ENCODE data around the gene HNF4A.

DNA sequence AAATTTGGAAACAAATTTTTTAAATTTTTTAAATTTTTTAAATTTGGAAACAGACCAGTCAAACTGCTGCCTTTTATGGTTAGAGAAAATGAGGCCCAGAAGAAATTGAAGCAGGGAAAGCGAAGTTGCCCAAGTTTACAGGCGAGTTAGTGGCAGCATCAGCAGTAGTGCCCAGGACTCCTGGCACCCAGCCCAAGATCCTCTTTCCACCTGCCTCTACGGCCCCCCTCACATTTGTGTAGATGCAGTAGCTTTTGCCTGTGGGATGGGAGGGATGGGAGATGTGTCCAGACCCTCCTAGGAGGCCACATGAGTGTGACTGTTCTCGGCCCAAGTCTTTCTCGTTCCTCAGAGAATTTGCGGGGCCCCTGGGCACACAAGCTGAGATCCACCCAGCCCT, 49.8 kb downstream of the HNF4A start:
- TF ChIP-seq, protein P1, sequence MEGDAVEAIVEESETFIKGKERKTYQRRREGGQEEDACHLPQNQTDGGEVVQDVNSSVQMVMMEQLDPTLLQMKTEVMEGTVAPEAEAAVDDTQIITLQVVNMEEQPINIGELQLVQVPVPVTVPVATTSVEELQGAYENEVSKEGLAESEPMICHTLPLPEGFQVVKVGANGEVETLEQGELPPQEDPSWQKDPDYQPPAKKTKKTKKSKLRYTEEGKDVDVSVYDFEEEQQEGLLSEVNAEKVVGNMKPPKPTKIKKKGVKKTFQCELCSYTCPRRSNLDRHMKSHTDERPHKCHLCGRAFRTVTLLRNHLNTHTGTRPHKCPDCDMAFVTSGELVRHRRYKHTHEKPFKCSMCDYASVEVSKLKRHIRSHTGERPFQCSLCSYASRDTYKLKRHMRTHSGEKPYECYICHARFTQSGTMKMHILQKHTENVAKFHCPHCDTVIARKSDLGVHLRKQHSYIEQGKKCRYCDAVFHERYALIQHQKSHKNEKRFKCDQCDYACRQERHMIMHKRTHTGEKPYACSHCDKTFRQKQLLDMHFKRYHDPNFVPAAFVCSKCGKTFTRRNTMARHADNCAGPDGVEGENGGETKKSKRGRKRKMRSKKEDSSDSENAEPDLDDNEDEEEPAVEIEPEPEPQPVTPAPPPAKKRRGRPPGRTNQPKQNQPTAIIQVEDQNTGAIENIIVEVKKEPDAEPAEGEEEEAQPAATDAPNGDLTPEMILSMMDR (IDR thresholded peaks at IDR 0.05), result no peak
- TF ChIP-seq POLR2A (IDR thresholded peaks at IDR 0.05), result no peak
